Measurements from ENCODE around the gene FGF3.
A peak's percentile ranks its signal among the peaks of the same experiment; 100 is the strongest.

FGF3 gene

DNA sequence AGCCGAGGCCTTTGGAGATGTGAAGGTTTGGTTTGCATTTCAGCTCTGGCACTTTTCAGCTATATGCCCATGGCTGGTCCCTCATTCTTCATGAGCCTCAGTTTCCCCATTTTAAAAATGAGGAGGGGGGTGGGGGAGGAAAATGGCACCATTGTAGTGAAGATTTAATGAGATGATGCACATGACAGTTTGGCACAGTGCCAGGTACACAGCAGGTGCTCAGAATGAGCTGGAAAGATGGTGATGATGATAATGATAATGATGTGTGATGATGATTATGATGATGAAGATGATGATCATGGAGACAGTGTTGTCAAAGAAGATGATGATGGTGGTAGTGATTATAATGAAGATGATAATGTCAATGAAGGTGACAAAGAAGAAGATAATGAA lies 24.3 kb upstream of the FGF3 start:
- no peak for DNase-seq

DNA sequence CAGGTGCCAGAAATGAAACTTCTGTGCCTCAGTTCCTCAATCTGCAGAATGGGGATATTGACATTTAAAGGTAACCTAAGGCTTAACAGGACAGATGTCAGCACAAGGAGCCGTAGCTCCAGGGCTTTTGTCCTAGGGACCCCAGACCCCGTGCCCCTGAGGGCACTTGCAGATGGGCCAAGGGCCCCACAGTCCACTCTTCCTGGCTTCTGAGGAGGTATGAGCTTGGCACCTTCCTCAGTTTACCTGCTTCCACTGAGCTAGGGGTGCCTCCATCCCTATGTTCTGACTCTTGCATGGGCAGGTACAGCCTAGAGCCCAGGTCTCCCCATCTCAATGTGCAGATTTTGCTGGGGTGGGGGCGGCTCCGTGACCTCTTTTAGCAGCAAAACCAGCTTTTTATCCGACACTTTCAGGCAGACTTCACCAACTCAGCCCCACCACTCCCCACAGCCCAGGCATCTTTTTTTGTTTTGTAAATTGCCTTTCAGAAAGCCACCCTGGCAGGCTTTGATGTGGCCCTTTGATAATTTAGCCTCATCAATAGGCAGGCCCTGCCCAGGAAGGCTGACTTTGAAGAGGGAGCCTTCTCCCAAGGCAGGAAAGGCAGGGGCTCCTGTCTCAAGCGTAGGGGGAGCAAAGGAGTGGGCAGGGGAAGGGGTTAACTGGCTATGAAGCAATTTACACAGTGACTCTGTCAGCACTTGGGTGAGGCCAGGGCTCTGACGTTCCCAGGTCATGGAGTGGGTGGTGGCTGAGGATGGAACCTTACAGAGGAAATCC lies 23.7 kb upstream of the FGF3 start:
- DNase-seq: peak; percentile 46

DNA sequence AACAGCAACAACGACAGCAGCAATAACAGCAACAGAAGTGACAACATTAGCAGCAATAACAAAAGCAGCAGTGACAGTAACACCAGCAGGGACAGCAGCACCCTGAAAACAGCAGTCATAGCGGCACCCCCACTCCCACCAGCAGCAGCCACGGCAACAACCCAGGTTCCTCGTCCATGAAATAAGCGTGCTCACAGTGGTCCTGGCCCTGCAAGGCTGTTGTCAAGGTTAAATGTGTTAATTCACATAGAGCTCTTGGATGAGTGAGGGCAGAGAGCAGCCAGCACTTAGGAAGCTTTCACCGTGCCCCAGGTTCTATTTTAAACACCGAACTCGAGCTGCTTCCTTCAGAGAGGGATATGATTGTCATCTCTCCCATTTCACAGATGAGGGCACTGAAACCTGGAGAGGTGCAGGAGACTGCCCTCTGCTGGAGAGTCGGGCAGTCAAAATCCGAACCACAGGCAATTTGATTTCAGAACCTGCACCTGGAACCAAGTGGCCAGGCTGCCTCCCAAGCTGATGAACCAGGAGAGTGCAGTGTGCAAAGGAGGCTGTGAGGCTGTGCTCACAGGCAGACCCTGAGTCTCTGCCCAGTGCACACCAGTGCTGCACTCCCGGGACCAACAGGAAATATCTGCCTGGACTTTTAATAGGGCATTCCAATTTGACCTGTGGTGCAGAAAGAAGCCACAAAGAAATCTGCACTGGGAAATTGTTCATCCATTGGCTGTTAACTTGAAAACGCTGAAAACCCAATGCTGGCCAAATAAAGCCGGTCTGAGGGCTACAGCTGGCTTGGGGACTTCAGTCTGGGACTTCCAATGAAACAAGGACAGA lies 22.9 kb upstream of the FGF3 start:
- peak; percentile 71 for DNase-seq

DNA sequence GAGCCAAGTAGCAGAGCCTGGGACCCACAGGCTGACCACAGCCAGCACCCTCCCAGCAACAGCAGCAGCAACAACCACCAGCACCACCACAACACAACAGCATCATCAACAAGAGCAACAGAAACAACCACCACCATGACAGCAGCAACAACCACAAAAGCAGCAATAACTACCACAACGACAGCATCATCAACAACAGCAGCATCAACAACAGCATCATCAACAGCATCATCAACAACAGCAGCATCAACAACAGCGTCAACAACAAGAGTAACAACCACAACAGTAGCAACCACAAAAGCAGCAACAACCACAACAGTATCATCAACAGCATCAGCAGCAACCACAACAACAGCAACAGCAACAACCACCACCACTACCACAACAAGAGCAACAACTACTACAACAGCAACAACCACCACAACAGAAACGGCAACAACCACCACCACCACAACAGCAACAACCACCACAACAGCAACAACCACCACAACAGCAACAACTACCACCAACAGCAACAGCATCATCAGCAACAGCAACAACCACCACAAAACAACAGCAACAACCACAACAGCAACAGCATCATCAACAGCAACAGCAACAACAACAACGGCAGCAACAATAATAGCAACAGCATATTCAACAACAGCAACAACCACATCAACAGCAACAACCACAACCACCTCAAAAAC lies 22.1 kb upstream of the FGF3 start:
- peak; percentile 8 for DNase-seq

DNA sequence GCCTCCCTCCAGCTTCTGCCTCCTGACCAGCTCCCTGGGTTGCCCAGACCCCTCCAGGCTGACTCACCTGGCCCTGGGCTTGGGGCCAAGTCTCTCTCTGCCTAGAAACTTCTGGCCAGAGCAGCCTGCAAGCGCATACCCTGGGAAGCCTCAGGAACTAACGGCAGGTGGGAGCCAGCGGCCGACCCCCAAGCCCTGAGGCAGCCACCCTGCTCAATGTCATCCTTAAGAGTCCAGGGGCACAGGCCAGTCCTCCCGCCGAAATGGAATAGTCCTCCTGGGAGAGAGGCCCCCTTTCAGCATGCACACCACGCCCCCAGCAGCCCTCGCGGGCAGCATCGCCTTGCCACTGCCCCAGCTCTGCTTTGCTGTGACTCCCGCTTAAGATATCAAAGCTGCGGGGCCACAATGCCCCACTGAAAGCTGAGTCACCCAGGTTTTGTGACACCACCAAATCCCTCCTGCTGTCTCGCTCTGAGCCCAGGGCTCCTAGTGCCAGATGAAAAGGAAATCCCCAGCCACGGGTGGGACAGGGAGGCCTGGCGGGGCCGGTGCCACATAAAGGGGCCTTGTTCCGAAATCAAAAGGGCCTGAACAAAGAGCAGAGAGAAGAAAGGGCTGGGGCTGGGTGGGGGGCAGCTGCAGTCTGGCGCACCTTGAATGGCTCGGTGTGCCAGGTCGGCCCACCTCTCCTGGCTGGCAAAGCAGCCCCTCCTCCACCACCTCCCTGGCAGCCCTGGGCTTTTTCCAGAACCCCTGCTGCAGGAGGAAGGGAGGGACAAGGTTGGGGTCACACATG lies 21.4 kb upstream of the FGF3 start:
- DNase-seq: peak; percentile 50

DNA sequence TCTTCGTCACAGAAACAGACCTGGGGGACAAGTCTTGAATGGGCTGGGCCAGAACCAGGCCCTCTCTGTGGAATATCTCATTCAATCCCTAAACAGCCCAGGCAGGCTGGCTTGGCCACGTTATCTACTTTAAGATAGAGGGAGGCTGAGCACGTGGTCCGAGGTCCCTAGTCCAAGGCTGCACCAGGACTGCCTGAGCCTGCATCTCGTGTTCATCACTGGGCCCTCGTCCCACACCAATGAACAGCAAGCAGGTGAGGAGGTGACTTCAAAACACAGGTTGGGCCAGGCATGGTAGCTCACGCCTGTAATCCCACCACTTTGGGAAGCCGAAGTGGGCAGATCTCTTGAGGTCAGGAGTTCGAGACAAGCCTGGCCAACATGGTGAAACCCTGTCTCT lies 20.3 kb upstream of the FGF3 start:
- peak; percentile 17 for DNase-seq

DNA sequence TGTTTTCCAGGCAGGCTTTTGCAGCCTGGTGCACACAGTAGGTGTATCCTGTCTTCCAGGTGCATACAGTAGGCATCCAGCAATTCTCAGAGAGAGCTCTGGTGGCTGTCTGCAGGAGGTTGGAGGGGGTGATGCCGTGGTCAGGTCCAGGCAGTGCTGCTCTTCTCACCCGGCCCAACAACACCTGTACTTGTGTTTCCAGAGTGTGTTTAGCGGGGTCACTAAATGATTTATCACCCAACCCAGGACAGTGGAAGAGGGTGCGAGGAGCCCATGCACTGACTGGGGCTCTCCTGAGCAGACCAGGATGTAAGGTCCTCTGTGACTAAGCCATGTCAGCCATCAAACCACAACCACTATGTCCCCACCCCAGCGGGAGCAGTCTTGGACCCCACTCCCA lies 18.6 kb upstream of the FGF3 start:
- DNase-seq: peak; percentile 30

DNA sequence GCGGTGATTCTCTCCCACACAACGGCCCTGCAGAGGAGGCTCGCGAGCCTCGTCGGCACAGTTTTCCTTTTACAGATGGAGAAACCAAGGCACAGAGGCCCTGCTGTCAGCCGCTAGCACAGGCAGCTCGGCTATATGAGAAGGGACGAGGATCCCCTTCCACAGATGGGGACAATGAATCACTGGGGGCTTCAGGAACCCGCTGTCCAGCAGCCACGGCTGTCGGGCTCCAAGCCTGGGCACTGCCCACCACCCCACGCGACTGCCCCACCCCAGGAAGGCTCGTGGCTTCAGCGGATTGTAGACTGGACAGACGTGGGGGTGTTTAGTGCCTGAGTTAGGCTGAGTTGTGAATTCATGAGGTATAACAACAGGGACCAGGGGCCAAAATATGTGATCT lies 17.2 kb upstream of the FGF3 start:
- peak; percentile 21 for DNase-seq

DNA sequence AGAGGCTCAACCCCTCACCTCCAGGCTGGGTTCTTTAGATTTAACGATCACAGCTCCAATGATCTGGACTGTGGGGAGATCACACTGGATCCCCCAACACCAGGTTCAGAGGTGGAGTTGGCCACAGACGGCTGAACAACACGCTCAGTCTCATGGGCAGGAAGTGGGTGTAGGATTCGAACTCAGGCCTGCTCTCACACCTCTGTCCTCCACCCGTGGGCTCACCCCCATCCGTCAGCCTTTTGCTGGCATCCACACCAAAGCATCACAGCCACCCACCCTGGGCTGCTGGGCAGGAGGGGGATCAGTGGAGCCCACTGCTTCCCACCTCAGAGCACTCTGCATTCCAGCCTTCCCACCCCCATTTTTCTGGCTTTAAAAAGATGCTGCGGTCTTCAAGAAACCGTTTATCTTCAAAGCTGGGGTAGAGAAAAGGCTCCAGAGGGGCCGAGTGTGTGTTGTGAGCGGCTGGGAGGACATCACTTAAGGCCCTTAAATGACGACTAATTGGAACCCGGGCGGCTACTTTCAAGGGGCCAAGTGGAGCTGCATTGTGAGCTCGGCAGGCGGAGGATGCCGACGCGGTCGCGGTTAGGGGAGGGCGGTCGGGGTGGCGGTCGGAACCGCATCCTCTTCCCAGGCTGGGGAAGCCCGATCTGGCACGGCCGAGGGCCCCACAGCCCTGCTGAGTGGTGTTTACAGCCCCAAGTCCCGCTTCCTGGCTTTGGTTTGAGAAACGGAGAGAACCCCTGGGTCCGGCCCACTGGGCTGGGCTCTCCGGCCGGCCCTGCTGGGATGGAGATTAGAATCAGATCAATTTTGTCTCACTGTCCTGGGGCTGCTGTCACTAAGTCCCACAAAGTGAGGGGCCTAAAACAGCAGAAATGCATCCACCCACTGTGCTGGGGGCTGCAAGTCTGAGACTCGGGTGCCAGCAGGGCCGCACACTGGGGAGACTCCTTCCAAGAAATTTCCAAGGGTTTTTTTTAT lies 15.9 kb upstream of the FGF3 start:
- DNase-seq: peak; percentile 42

DNA sequence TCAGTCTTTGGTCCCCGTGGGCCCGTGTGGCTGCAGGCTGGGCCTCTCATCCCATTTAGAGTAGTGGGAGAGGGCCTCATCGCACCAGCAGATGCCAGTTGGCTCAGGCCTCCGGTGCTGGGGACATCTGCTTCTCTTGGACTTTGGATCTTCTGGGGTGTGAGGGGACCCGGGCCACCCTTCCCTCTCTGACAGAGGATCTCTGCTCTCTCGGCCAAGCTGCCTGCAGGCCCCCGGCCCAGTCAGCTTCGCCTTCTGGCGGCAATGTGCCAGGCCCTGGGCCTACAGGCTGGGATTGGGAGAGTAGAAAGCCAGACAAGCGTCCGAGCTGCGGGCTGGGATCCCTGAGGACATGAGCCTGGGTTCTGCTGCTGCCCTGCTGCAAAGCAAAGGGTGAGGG lies 15.0 kb upstream of the FGF3 start:
- peak; percentile 53 for DNase-seq

DNA sequence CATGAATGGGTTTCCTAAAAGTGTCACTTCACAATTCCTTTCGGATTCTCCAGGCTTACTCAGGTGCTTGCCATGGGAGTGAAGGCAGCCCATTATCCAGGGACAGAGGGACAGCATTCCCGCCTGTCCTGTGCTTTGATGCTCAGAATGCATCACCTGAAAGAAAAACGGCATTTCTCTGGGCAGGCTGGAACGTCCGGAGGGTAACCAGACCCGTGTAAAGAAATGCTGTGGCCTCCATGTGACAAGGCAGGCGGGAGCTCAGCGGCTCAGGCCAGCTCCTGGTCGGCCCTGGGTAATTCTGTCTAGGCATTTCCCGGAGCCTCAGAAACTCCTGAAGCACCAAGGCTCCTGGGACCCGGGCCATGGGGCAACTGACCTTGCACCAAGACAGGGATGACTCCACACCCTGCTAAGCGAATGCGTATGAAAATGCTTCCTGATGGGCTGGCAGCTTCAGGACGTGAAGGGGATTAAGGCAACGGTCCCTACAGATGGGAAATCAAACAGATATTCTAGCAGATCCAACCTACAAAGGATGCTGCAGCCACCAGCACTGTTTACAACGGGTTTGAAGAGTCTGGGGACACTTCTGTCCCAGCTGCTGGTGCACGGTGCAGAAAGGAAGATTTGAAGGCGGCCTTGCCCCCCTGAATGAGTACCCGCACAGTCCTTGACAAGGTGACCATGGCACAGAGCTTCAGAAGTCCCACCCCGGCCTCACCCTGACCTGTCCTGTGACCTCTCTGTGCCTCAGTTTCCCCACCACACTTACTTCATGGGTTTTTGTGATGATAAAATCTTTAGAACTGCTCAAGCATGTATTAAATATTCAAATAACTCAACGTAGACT lies 13.6 kb upstream of the FGF3 start:
- DNase-seq: peak; percentile 53

DNA sequence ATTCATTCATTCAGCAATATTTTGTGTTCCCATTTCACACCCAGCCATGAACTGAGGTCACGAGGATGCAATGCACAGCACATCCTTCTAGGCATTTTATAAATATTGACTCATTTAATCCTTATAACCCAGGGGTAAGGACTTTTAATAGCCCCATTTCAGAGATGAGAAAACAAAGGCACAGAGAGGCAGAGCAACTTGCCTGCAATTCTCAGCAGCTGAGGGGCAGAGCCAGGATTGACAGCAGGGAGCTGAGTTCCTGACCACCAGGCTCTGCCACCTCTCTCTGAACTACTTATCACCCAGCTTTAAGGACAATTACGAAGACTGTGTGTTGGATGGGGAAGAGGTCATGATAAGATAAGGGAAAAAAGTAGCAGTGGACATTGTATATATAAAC lies 12.8 kb upstream of the FGF3 start:
- DNase-seq: no peak

DNA sequence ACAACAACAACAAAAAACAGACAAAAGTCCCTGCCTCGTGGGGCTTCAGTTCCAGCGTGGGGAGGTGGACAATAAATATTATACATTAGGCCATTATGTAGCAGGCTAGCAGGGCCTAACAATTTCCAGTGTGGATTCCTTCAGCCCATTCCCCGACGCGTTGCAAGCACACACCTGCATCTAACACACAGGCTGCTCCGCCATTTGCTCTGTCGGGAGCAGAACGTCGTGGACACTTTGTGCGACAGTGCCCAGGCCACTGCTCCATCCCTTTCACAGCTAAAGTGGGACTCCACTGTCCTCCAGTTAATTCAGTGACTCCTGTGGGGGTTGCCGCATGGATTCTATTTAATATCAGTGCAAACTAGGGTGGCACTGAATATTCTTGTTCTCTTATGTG lies 10.9 kb upstream of the FGF3 start:
- DNase-seq: no peak

DNA sequence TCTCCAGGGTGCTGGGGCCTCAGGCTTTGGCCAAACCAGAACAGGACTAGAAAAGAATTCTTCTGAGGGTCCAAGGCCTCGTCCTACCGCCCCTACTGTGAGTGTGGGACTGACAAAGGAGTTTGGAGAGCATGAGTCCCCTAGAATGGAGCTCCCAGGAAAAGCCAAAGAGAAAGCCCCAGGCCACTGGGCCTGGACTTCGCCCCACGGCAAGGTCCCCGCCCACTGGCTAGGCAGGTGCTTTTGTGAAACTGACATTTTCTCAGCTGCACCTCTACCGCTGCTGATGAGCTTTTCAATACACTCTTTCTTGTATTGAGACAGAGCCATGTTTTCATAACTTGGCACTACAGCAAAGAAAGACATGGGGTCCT lies 9.7 kb upstream of the FGF3 start:
- DNase-seq: no peak

DNA sequence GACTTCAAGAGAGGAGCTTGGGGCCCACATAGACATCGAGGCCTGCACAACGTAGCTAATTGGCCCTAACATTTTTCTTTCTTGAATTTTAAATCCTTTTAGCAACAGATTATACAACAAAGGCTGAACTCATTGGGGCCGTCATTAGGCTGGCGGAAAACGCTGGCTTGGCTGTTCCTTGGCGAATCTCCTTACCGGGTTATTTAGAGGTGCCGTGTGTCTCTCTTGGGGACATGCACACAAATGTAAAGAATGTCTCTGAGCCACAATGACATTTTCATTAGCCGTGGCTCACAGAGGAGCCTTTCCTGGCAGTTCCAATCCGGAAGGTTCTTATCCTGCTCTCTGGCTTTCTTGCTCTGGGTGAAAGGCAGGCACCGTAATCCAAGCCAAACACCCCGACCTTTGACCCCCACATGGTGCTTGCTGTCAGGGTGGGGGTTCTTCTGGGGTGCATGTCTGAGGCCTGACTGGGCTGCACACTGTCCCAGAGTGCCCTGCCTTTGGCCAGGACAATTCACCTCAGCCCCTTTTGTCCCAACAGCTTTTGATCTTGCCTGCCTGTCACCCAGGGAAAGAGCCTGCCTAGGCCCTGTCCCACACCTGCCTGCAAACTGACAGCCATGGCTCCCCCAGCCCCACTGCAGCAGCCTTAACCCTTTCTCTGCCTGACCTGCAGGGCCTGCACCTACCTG lies 9.2 kb upstream of the FGF3 start:
- no peak for DNase-seq

DNA sequence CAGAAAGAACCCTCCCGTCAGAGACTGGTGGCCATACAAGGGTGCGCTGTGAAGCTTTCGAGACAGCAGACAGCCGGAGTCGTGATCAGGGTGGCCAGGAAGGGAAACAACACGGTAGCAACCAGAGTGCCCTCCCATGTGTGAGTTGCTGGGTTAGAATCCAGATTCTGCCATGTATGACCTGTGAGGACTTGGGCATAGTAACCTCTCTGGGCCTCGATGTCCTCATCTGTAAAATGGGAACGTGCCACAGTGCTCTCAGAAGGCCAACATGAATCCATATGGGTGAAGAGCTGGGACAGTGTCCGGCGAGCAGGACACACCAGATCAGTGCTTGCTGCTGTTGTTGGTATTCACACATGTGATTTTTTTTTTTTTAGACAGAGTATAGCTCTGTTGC lies 7.6 kb upstream of the FGF3 start:
- no peak for DNase-seq

DNA sequence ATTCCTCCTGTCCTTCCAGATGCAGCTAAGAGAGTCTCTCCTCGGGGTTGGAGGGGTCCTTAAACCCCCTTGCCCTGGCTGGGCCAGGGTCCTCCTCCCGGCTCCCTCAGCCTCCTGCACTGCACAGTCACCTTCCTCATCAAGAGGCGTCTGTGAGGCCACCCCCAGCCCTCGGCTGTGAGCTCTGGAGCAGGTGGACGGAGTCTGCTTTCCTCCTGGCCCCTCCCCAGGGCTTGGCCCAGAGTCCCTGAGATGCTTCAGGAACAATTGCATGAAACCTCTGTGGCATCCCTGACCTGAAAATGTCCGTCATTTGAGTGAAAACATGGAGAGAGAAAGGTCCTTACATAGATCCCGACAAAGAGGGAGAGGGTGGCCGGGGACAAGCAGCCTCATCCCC lies 6.7 kb upstream of the FGF3 start:
- DNase-seq: no peak

DNA sequence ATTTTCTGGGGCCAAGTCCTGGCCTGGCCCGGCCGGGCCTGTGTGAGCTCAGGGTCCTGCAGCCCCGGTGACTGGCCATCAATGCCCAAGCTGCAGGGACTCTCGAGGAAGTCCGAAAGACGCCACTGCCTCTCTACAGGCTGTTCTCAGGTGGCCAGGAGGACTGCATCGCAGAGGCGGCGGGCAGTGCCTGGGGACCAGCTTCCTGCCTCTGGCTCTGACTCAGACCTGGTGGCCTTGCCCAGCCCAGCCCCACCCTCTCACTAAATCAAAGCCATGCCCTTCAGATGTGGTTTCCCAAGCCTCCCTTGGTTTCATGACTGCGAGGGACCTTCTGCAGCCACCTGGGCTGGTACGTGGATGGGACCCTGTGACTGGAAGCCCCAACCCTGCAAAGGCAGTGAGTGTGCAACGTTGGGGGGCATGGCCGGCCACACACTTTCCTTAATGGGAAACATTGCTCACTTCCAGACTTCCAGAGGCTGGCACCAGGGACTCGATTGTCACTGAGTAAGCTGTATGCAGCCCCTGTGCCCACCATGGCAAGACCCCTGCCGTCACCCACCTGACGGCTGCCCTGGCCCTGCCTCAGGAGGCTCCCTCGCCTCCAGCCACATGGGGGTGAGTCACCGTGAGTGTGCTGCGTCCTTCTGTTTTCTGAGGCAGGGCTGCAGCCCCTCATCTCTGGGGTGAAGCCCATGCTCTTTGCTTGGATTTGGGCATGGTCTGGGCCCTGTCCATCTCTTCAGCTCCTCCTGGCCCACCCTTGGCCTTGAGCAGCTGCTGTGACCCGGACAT lies 6.0 kb upstream of the FGF3 start:
- DNase-seq: no peak

DNA sequence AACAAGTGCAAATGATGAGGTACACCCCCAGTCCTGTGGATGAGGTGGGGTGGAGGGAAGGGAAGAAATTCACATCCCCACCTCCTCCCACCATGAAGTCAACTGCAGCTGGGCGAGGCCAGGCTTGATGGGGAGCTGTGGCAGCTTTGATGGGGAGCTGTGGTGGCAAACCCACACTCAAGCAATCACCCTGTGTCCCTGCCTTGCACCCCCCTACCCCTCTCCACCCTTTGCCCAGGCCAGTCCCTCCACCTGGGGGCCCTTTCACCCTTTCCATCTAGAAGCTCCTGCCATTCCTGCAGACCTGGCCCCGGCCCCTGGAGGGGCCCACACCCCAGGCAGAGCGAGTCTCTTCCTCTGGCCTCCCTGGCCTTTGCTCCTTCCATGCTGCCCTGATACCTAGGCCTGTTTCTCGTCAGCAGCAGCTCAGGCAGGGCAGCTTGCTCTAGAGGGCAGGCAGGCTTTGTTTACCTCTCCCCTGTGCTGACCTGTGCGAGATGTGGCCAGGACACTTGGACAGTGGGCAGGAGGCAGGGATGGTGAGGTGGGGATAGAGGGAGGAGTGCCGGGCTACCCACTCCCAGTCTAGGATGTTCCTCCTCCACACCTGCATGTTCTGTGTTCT lies 4.5 kb upstream of the FGF3 start:
- no peak for DNase-seq

Measured in activated effector memory CD4-positive, alpha-beta T cell treated with anti-CD3 and anti-CD28 coated beads, Interleukin-2, amount 50 U/mL, for 16 hours (primary cell).